ENCODE data around the gene TRPM3.

DNA sequence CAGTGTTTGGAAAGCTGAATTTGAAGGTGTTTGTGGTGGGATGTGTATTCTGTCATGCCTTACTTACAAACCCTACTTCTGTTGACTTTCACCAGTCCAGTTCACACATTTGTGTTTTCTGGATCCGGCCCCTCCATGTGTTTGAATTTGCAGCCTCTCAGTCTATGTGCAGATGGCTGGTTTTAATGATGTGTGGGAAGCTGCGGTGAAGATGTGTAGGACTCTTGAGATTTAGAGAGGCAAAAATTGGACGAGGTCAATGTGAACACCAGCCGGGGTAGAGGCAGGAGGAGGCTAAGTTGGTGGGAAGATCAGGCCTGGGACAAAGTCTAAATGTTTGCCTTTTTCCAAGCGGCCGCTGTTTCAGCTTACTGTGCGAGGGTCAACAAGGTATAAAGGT, 591.6 kb downstream of the TRPM3 start:
- TF ChIP-seq, protein P1, sequence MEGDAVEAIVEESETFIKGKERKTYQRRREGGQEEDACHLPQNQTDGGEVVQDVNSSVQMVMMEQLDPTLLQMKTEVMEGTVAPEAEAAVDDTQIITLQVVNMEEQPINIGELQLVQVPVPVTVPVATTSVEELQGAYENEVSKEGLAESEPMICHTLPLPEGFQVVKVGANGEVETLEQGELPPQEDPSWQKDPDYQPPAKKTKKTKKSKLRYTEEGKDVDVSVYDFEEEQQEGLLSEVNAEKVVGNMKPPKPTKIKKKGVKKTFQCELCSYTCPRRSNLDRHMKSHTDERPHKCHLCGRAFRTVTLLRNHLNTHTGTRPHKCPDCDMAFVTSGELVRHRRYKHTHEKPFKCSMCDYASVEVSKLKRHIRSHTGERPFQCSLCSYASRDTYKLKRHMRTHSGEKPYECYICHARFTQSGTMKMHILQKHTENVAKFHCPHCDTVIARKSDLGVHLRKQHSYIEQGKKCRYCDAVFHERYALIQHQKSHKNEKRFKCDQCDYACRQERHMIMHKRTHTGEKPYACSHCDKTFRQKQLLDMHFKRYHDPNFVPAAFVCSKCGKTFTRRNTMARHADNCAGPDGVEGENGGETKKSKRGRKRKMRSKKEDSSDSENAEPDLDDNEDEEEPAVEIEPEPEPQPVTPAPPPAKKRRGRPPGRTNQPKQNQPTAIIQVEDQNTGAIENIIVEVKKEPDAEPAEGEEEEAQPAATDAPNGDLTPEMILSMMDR (IDR thresholded peaks at IDR 0.05; ENCODE audit: low read depth, low read length, missing input control): no peak
- TF ChIP-seq RAD21 (IDR thresholded peaks at IDR 0.05): no peak
- TF ChIP-seq, protein P2, sequence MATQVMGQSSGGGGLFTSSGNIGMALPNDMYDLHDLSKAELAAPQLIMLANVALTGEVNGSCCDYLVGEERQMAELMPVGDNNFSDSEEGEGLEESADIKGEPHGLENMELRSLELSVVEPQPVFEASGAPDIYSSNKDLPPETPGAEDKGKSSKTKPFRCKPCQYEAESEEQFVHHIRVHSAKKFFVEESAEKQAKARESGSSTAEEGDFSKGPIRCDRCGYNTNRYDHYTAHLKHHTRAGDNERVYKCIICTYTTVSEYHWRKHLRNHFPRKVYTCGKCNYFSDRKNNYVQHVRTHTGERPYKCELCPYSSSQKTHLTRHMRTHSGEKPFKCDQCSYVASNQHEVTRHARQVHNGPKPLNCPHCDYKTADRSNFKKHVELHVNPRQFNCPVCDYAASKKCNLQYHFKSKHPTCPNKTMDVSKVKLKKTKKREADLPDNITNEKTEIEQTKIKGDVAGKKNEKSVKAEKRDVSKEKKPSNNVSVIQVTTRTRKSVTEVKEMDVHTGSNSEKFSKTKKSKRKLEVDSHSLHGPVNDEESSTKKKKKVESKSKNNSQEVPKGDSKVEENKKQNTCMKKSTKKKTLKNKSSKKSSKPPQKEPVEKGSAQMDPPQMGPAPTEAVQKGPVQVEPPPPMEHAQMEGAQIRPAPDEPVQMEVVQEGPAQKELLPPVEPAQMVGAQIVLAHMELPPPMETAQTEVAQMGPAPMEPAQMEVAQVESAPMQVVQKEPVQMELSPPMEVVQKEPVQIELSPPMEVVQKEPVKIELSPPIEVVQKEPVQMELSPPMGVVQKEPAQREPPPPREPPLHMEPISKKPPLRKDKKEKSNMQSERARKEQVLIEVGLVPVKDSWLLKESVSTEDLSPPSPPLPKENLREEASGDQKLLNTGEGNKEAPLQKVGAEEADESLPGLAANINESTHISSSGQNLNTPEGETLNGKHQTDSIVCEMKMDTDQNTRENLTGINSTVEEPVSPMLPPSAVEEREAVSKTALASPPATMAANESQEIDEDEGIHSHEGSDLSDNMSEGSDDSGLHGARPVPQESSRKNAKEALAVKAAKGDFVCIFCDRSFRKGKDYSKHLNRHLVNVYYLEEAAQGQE (IDR thresholded peaks at IDR 0.05): no peak
- TF ChIP-seq TAF1 (conservative IDR thresholded peaks at IDR 0.05): no peak
- no peak for TF ChIP-seq JUND (IDR thresholded peaks at IDR 0.05)
- no peak for TF ChIP-seq FOXA1 (IDR thresholded peaks at IDR 0.05)

All from liver (tissue), 3 donors.